ENCODE measurements around the gene CERS6.
A peak's percentile ranks its signal among the peaks of the same experiment; 100 is the strongest.

Gene CERS6

GRCh38 chr2:168690381-168690885 lies 234.4 kb downstream of the CERS6 start:
- ATAC-seq, result no peak
- H3K9me3 Mint-ChIP-seq, result no peaks in the 10 kb centered on the region
- no peak overlapping the region for H3K27ac Mint-ChIP-seq
- no peaks in the 10 kb centered on the region for H3K4me1 Mint-ChIP-seq
- H3K36me3 Mint-ChIP-seq, result no peaks in the 10 kb centered on the region
- no peak for DNase-seq (ENCODE audit: low spot score in 2 of 2)
- no peak overlapping the region for H3K4me3 Mint-ChIP-seq

- Mint-ChIP-seq H3K36me3 (no peaks in the 10 kb centered on the region), H3K9me3 (no peaks in the 10 kb centered on the region), H3K27ac (no peak overlapping the region), H3K4me3 (no peak overlapping the region), H3K4me1 (no peaks in the 10 kb centered on the region)
- ATAC-seq, result no peak
- no peak for DNase-seq (ENCODE audit: low spot score in 2 of 2)
These were observed 235.1 kb downstream of the CERS6 start for GRCh38 chr2:168691221-168691620.

- Mint-ChIP-seq H3K4me1 (no peaks in the 10 kb centered on the region), H3K4me3 (no peak overlapping the region), H3K9me3 (no peaks in the 10 kb centered on the region), H3K27ac (no peak overlapping the region), H3K36me3 (no peaks in the 10 kb centered on the region)
- ATAC-seq, result peak; percentile 95
- no peak for DNase-seq (ENCODE audit: low spot score in 2 of 2)
These were observed 236.2 kb downstream of the CERS6 start for GRCh38 chr2:168692132-168692744.

GRCh38 chr2:168694173-168694572 lies 238.1 kb downstream of the CERS6 start:
- no peak for DNase-seq (ENCODE audit: low spot score in 2 of 2)
- no peak overlapping the region for H3K27ac Mint-ChIP-seq
- ATAC-seq, result no peak
- no peaks in the 10 kb centered on the region for H3K4me1 Mint-ChIP-seq
- no peaks in the 10 kb centered on the region for H3K9me3 Mint-ChIP-seq
- no peaks in the 10 kb centered on the region for H3K36me3 Mint-ChIP-seq
- no peak overlapping the region for H3K4me3 Mint-ChIP-seq

- no peak for DNase-seq (ENCODE audit: low spot score in 2 of 2)
- ATAC-seq, result no peak
- Mint-ChIP-seq H3K36me3 (no peaks in the 10 kb centered on the region), H3K4me3 (no peak overlapping the region), H3K4me1 (no peaks in the 10 kb centered on the region), H3K27ac (no peak overlapping the region), H3K9me3 (no peaks in the 10 kb centered on the region)
These were observed 238.8 kb downstream of the CERS6 start for GRCh38 chr2:168694866-168695265.

- H3K36me3 Mint-ChIP-seq, result no peaks in the 10 kb centered on the region
- no peaks in the 10 kb centered on the region for H3K4me1 Mint-ChIP-seq
- no peak for DNase-seq (ENCODE audit: low spot score in 2 of 2)
- no peak overlapping the region for H3K27ac Mint-ChIP-seq
- H3K4me3 Mint-ChIP-seq, result no peak overlapping the region
- ATAC-seq, result no peak
- no peaks in the 10 kb centered on the region for H3K9me3 Mint-ChIP-seq
These were observed 241.6 kb downstream of the CERS6 start for GRCh38 chr2:168697668-168698121.

GRCh38 chr2:168698969-168699368 lies 242.9 kb downstream of the CERS6 start:
- Mint-ChIP-seq H3K36me3 (no peaks in the 10 kb centered on the region), H3K9me3 (no peaks in the 10 kb centered on the region), H3K4me1 (no peaks in the 10 kb centered on the region), H3K4me3 (no peak overlapping the region), H3K27ac (no peak overlapping the region)
- no peak for ATAC-seq
- DNase-seq (ENCODE audit: low spot score in 2 of 2), result no peak

- no peak for DNase-seq (ENCODE audit: low spot score in 2 of 2)
- ATAC-seq, result no peak
- Mint-ChIP-seq H3K9me3 (no peaks in the 10 kb centered on the region), H3K4me3 (no peak overlapping the region), H3K27ac (no peak overlapping the region), H3K4me1 (no peaks in the 10 kb centered on the region), H3K36me3 (no peaks in the 10 kb centered on the region)
These were observed 243.9 kb downstream of the CERS6 start for GRCh38 chr2:168699844-168700417.

GRCh38 chr2:168700615-168701245 lies 244.7 kb downstream of the CERS6 start:
- Mint-ChIP-seq H3K9me3 (no peaks in the 10 kb centered on the region), H3K36me3 (no peaks in the 10 kb centered on the region), H3K27ac (no peak overlapping the region), H3K4me3 (no peak overlapping the region), H3K4me1 (no peaks in the 10 kb centered on the region)
- ATAC-seq, result no peak
- DNase-seq (ENCODE audit: low spot score in 2 of 2), result no peak

- ATAC-seq (no peak), DNase-seq (ENCODE audit: low spot score in 2 of 2) (no peak)
- Mint-ChIP-seq H3K4me1 (no peaks in the 10 kb centered on the region), H3K27ac (no peak overlapping the region), H3K36me3 (no peaks in the 10 kb centered on the region), H3K9me3 (no peaks in the 10 kb centered on the region), H3K4me3 (no peak overlapping the region)
These were observed 246.5 kb downstream of the CERS6 start for GRCh38 chr2:168702579-168702978.

- Mint-ChIP-seq H3K4me1 (no peaks in the 10 kb centered on the region), H3K4me3 (no peak overlapping the region), H3K27ac (no peak overlapping the region), H3K9me3 (no peaks in the 10 kb centered on the region), H3K36me3 (no peaks in the 10 kb centered on the region)
- DNase-seq (ENCODE audit: low spot score in 2 of 2) (no peak), ATAC-seq (peak; percentile 32)
These were observed 247.9 kb downstream of the CERS6 start for GRCh38 chr2:168703926-168704325.

- no peaks in the 10 kb centered on the region for H3K36me3 Mint-ChIP-seq
- H3K4me1 Mint-ChIP-seq, result no peaks in the 10 kb centered on the region
- no peak overlapping the region for H3K4me3 Mint-ChIP-seq
- no peak overlapping the region for H3K27ac Mint-ChIP-seq
- ATAC-seq (no peak), DNase-seq (ENCODE audit: low spot score in 2 of 2) (no peak)
- no peaks in the 10 kb centered on the region for H3K9me3 Mint-ChIP-seq
These were observed 249.7 kb downstream of the CERS6 start for GRCh38 chr2:168705534-168706470.

GRCh38 chr2:168706806-168707205 lies 250.7 kb downstream of the CERS6 start:
- H3K4me3 Mint-ChIP-seq, result no peak overlapping the region
- no peak for DNase-seq (ENCODE audit: low spot score in 2 of 2)

GRCh38 chr2:168708080-168708479 lies 252.0 kb downstream of the CERS6 start:
- ATAC-seq, result no peak

More at GRCh38 chr2:168706806-168707205, 250.7 kb downstream of the CERS6 start:
- ATAC-seq, result no peak
- Mint-ChIP-seq H3K36me3 (no peaks in the 10 kb centered on the region), H3K4me1 (peaks cover 3% of the 10 kb centered on the region), H3K27ac (no peak overlapping the region), H3K9me3 (no peaks in the 10 kb centered on the region)

GRCh38 chr2:168710754-168711467 lies 254.8 kb downstream of the CERS6 start:
- DNase-seq (ENCODE audit: low spot score in 2 of 2), result no peak
- H3K9me3 Mint-ChIP-seq, result no peaks in the 10 kb centered on the region
- peaks cover 6% of the 10 kb centered on the region for H3K4me1 Mint-ChIP-seq
- ATAC-seq, result no peak
- H3K36me3 Mint-ChIP-seq, result no peaks in the 10 kb centered on the region
- H3K4me3 Mint-ChIP-seq, result no peak overlapping the region
- no peak overlapping the region for H3K27ac Mint-ChIP-seq

More at GRCh38 chr2:168708080-168708479, 252.0 kb downstream of the CERS6 start:
- Mint-ChIP-seq H3K36me3 (no peaks in the 10 kb centered on the region), H3K9me3 (no peaks in the 10 kb centered on the region), H3K27ac (no peak overlapping the region), H3K4me3 (no peak overlapping the region), H3K4me1 (peaks cover 6% of the 10 kb centered on the region)
- no peak for DNase-seq (ENCODE audit: low spot score in 2 of 2)

All from stimulated activated effector memory CD8-positive, alpha-beta T cell treated with anti-CD3 and anti-CD28 coated beads, Interleukin-12 subunit alpha, Interleukin-12 subunit beta, amount 100 ng/mL, for 72 hours (primary cell).